Measurements from ENCODE around the gene ITPRIP. TPM values are rescaled to one million over a fixed set of nuclear protein-coding genes. Genes with fewer than 3 reads are reported as not detected.

The ITPRIP gene
- total RNA-seq, 1 experiment from 2014 or later, result 12.0 TPM

DNA sequence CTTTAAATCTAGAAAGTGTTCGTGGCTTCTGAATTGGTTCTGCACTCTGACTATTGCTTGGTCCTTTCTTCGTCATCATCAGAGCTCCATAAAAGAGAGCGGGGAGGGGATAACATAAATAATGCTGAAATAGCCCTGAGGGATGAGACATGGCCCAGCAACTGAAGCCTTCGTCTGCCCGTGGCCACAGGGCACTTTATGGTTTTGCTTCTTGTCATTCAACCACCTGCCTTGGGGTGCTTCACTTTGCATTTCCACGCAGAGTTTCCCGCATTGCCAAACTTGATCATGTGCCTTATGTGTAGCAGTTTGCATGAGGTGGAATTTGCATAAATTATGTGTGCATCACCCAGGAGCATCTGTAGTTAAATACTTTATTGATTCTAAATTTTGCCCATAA, 53.4 kb downstream of the ITPRIP start:
- H3K9me2 ChIP-seq (ENCODE audit: insufficient read depth), result no peaks in the 10 kb centered on the region
- H3K4me2 ChIP-seq (ENCODE audit: low read length), result no peak overlapping the region
- H3K9me3 ChIP-seq (ENCODE audit: control insufficient read depth in 1 of 2, insufficient read depth in 1 of 2, low read depth in 1 of 2, low read length in 2 of 2), result no peaks in the 10 kb centered on the region
- TF ChIP-seq EZH2phosphoT487 (IDR thresholded peaks at IDR 0.05; ENCODE audit: borderline replicate concordance), result no peak
- no peak for TF ChIP-seq ZNF274 (IDR thresholded peaks at IDR 0.05; ENCODE audit: low read depth, low read length)
- no peak for TF ChIP-seq TCF7L2 (IDR thresholded peaks at IDR 0.05; ENCODE audit: borderline replicate concordance, extremely low read depth, insufficient read depth, insufficient read length)
- TF ChIP-seq, protein P1, sequence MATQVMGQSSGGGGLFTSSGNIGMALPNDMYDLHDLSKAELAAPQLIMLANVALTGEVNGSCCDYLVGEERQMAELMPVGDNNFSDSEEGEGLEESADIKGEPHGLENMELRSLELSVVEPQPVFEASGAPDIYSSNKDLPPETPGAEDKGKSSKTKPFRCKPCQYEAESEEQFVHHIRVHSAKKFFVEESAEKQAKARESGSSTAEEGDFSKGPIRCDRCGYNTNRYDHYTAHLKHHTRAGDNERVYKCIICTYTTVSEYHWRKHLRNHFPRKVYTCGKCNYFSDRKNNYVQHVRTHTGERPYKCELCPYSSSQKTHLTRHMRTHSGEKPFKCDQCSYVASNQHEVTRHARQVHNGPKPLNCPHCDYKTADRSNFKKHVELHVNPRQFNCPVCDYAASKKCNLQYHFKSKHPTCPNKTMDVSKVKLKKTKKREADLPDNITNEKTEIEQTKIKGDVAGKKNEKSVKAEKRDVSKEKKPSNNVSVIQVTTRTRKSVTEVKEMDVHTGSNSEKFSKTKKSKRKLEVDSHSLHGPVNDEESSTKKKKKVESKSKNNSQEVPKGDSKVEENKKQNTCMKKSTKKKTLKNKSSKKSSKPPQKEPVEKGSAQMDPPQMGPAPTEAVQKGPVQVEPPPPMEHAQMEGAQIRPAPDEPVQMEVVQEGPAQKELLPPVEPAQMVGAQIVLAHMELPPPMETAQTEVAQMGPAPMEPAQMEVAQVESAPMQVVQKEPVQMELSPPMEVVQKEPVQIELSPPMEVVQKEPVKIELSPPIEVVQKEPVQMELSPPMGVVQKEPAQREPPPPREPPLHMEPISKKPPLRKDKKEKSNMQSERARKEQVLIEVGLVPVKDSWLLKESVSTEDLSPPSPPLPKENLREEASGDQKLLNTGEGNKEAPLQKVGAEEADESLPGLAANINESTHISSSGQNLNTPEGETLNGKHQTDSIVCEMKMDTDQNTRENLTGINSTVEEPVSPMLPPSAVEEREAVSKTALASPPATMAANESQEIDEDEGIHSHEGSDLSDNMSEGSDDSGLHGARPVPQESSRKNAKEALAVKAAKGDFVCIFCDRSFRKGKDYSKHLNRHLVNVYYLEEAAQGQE (IDR thresholded peaks at IDR 0.05; ENCODE audit: low read depth), result no peak
- TF ChIP-seq SIN3A (IDR thresholded peaks at IDR 0.05; ENCODE audit: low read depth), result no peak
- TF ChIP-seq, protein P2, sequence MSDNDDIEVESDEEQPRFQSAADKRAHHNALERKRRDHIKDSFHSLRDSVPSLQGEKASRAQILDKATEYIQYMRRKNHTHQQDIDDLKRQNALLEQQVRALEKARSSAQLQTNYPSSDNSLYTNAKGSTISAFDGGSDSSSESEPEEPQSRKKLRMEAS (IDR thresholded peaks at IDR 0.05), result no peak
- TF ChIP-seq, protein P3, sequence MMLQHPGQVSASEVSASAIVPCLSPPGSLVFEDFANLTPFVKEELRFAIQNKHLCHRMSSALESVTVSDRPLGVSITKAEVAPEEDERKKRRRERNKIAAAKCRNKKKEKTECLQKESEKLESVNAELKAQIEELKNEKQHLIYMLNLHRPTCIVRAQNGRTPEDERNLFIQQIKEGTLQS (IDR thresholded peaks at IDR 0.05), result no peak
- no peak for TF ChIP-seq ELF1 (IDR thresholded peaks at IDR 0.05; ENCODE audit: borderline replicate concordance, low read depth)
- no peak for TF ChIP-seq RAD21 (IDR thresholded peaks at IDR 0.05; ENCODE audit: low read depth)
- TF ChIP-seq YY1 (IDR thresholded peaks at IDR 0.05; ENCODE audit: extremely low read depth, insufficient replicate concordance, low read depth, low read length), result no peak
- no TSS peak for BruUV-seq (replicated peaks)
- H4K20me1 ChIP-seq (ENCODE audit: insufficient read depth), result peaks cover 8% of the 10 kb centered on the region; the same call in 1 of the 2 replicates
- H3K36me3 ChIP-seq (ENCODE audit: control insufficient read depth in 1 of 2, insufficient read depth in 2 of 2, low read length in 2 of 2), result peaks cover 27 to 41% of the 10 kb centered on the region in 2 experiments
- intact Hi-C loops (cut with micrococcal nuclease), result no loop called here
- H3K4me1 ChIP-seq (ENCODE audit: control insufficient read depth in 1 of 2, insufficient read depth in 2 of 2, low read length in 2 of 2), result no peaks in the 10 kb centered on the region
- CTCF ChIA-PET, result interaction anchor here (0.6 to 5.0 kb wide), 3 partner anchors 10 to 62 kb away, joined by 3 to 48 read pairs (median 6); no protein-coding TSS in a partner anchor
- H2AFZ ChIP-seq (ENCODE audit: low read depth, low read length, poor library complexity, severe bottlenecking), result no peak overlapping the region
- no peak overlapping the region for H3K27ac ChIP-seq (ENCODE audit: low read depth, low read length)
- no peak for DNase-seq (ENCODE audit: low read depth, low spot score)
- RAD21 ChIA-PET (ENCODE audit: low non-redundant PET in 1 of 2, low total read pairs in 2 of 2, uncharacterized antibody in 2 of 2, unreplicated experiment in 2 of 2), result no interaction called here
- ATAC-seq, result no peak
- peaks cover 80% of the 10 kb centered on the region for H3K79me2 ChIP-seq (ENCODE audit: insufficient read depth, low read length)
- POLR2A ChIA-PET, result no interaction called here
- no peaks in the 10 kb centered on the region for H3K27me3 ChIP-seq (ENCODE audit: insufficient read depth, low read length)
- no peak overlapping the region for H3K4me3 ChIP-seq (replicated peaks in 1 of 2; ENCODE audit: low read depth in 1 of 2, low read length in 2 of 2)
- H3K9ac ChIP-seq (ENCODE audit: low read length), result no peak overlapping the region

All from HCT116 (cell line).